Liver (tissue), 9 donors: ENCODE data around the gene KIRREL1. TPM values are rescaled to one million over a fixed set of nuclear protein-coding genes. Genes with fewer than 3 reads are reported as not detected.

ENCODE experiments used
- DNase-seq: peaks from one replicate; pipeline ENCODE4 v3.0.0-alpha.2; 2017; ENCODE audit warnings: low spot score
- H3K27ac ChIP-seq, 2 donors: one replicate each; pipeline ENCODE4 v1.7.0; 2013; ENCODE audit warnings: inconsistent platforms in 2 of 2, low read length in 2 of 2, control low read depth in 1 of 2, low read depth in 1 of 2, mild to moderate bottlenecking in 1 of 2
- H3K27me3 ChIP-seq, 4 donors: one replicate each; pipeline versions ENCODE4 v1.6.1 to v1.7.0; 2013; ENCODE audit warnings: low read length in 3 of 4, inconsistent platforms in 1 of 4, mild to moderate bottlenecking in 1 of 4, moderate library complexity in 1 of 4; ENCODE audit not compliant: control insufficient read depth in 4 of 4, insufficient read depth in 4 of 4
- H3K36me3 ChIP-seq, 4 donors: one replicate each; pipeline versions ENCODE4 v1.6.1 to v1.7.0; 2013; ENCODE audit warnings: low read length in 3 of 4, mild to moderate bottlenecking in 3 of 4, low read depth in 1 of 4, moderate library complexity in 1 of 4; ENCODE audit not compliant: control insufficient read depth in 4 of 4, insufficient read depth in 3 of 4
- H3K4me1 ChIP-seq, 4 donors: one replicate each; pipeline versions ENCODE4 v1.6.1 to v1.7.0; 2013; ENCODE audit warnings: low read length in 3 of 4, mild to moderate bottlenecking in 3 of 4, moderate library complexity in 1 of 4; ENCODE audit not compliant: control insufficient read depth in 4 of 4, insufficient read depth in 4 of 4
- H3K4me3 ChIP-seq, 3 donors: one replicate each; pipeline versions ENCODE4 v1.6.1 to v1.7.0; 2013; ENCODE audit warnings: low read length in 3 of 3, control low read depth in 1 of 3, low read depth in 1 of 3, mild to moderate bottlenecking in 1 of 3
- H3K9ac ChIP-seq, 2 donors: one replicate each; pipeline ENCODE4 v1.7.0; 2013; ENCODE audit warnings: low read length in 2 of 2, mild to moderate bottlenecking in 2 of 2, moderate library complexity in 2 of 2, control low read depth in 1 of 2, low read depth in 1 of 2
- H3K9me3 ChIP-seq, 4 donors: one replicate each; pipeline versions ENCODE4 v1.6.1 to v1.7.0; 2013; ENCODE audit warnings: low read length in 3 of 4; ENCODE audit not compliant: control insufficient read depth in 4 of 4
- CTCF ChIP-seq: fragments of 150-350 bp; IDR thresholded peaks from 2 replicates; pipeline ENCODE4 v1.5.1; 2017; ENCODE audit warnings: improper control_type of control experiment, low read depth, low read length; ENCODE audit not compliant: missing input control
- EGR1 ChIP-seq, 2 donors: IDR thresholded peaks; 2 replicates each; pipeline ENCODE4 v1.6.1; 2016 to 2018; ENCODE audit warnings: antibody characterized with exemption in 2 of 2, low read depth in 2 of 2
- FOXA1 ChIP-seq: IDR thresholded peaks from 2 replicates; pipeline ENCODE4 v1.6.1; 2016; ENCODE audit warnings: antibody characterized with exemption
- FOXA2 ChIP-seq: IDR thresholded peaks from 2 replicates; pipeline ENCODE4 v1.6.1; 2016; ENCODE audit warnings: antibody characterized with exemption
- GABPA ChIP-seq, 2 donors: IDR thresholded peaks in 1 of 2; conservative IDR thresholded peaks in 1 of 2; 2 replicates each; pipeline ENCODE4 v1.6.1; 2016; ENCODE audit warnings: antibody characterized with exemption in 2 of 2, mild to moderate bottlenecking in 1 of 2, moderate library complexity in 1 of 2
- HNF4A ChIP-seq, 2 donors: conservative IDR thresholded peaks; 2 replicates each; pipeline ENCODE4 v1.6.1; 2016; ENCODE audit warnings: antibody characterized with exemption in 2 of 2, mild to moderate bottlenecking in 2 of 2
- HNF4G ChIP-seq: IDR thresholded peaks from 2 replicates; pipeline ENCODE4 v1.6.1; 2016; ENCODE audit warnings: antibody characterized with exemption
- JUND ChIP-seq, 2 donors: IDR thresholded peaks; 2 replicates each; pipeline ENCODE4 v1.6.1; 2016; ENCODE audit warnings: antibody characterized with exemption in 2 of 2
- MAX ChIP-seq: IDR thresholded peaks from 2 replicates; pipeline ENCODE4 v1.6.1; 2016; ENCODE audit warnings: antibody characterized with exemption
- NR2F2 ChIP-seq: IDR thresholded peaks from 2 replicates; pipeline ENCODE4 v1.6.1; 2016; ENCODE audit warnings: antibody characterized with exemption
- RAD21 ChIP-seq, 2 donors: IDR thresholded peaks; 2 replicates each; pipeline ENCODE4 v1.6.1; 2016; ENCODE audit warnings: antibody characterized with exemption in 2 of 2, mild to moderate bottlenecking in 2 of 2
- REST ChIP-seq: IDR thresholded peaks from 2 replicates; pipeline ENCODE4 v1.6.1; 2016; ENCODE audit warnings: antibody characterized with exemption, mild to moderate bottlenecking
- RXRA ChIP-seq, 2 donors: IDR thresholded peaks; 2 replicates each; pipeline ENCODE4 v1.6.1; 2017 to 2018; ENCODE audit warnings: antibody characterized with exemption in 2 of 2, mild to moderate bottlenecking in 1 of 2
- SP1 ChIP-seq: IDR thresholded peaks from 2 replicates; pipeline ENCODE4 v1.6.1; 2018; ENCODE audit warnings: antibody characterized with exemption, mild to moderate bottlenecking
- TAF1 ChIP-seq: conservative IDR thresholded peaks from 2 replicates; pipeline ENCODE4 v1.6.1; 2016; ENCODE audit warnings: antibody characterized with exemption, mild to moderate bottlenecking
- YY1 ChIP-seq: IDR thresholded peaks from 2 replicates; pipeline ENCODE4 v1.6.1; 2016; ENCODE audit warnings: antibody characterized with exemption, mild to moderate bottlenecking
- ZBTB33 ChIP-seq: IDR thresholded peaks from 2 replicates; pipeline ENCODE4 v1.6.1; 2016; ENCODE audit warnings: antibody characterized with exemption
- WGBS: extraction: QIAGEN DNeasy Blood & Tissue Kit; methylation state at CpG from one replicate; pipeline ENCODE4 v1.1.7; 2013; 5-methylcytosine and 5-hydroxymethylcytosine counted together
- polyA plus RNA-seq, 2 donors: library from polyadenylated mRNA; stranded (reverse) in 1 of 2; unstranded in 1 of 2; fragments of 200-250 nt in 1 of 2; fragments of >200 nt in 1 of 2; fragmentation: Nextera tagmentation in 1 of 2; extraction: Ambion mirVana in 1 of 2; gene quantifications; one replicate each; pipeline versions ENCODE4 v1.2.1 to v1.2.3, GENCODE V29; 2013 to 2015
- total RNA-seq, 2 donors: library from RNA; depleted of rRNA; stranded (reverse); fragments of >200 nt; gene quantifications; one replicate each; pipeline ENCODE4 v1.2.3, GENCODE V29; 2014
- TF ChIP-seq, protein P1 (sequence below): IDR thresholded peaks from 2 replicates; pipeline ENCODE4 v1.6.1; 2016; ENCODE audit warnings: antibody characterized with exemption
- donor health status: healthy.
- donor health status: healthy.
- donor health status: healthy.
- donor health status: healthy.
- donor health status: healthy.

Gene KIRREL1
- total and polyA plus RNA-seq, 4 donors: 0.82 to 6.0 (median 3.1) TPM

- DNase-seq: no peak
- Histone ChIP-seq H3K4me3 (no peak overlapping the region), H3K9me3 (no peaks in the 10 kb centered on the region), H3K4me1 (peaks cover 0 to 4% (median 1%) of the 10 kb centered on the region in 4 donors), H3K9ac (no peak overlapping the region), H3K36me3 (no peaks in the 10 kb centered on the region), H3K27ac (peak overlapping the region; percentile 37 to 48), H3K27me3 (peaks cover 0 to 5% (median 0%) of the 10 kb centered on the region in 4 donors)
- 86% methylated on average over 4 of the region's 4 CpGs for WGBS
- no peak for TF ChIP-seq HNF4G
- TF ChIP-seq ZBTB33: no peak
- TF ChIP-seq FOXA1: no peak
- no peak for TF ChIP-seq NR2F2
- TF ChIP-seq CTCF: no peak
- TF ChIP-seq EGR1 (IDR thresholded peaks at IDR 0.05; ENCODE audit: low read depth in 2 of 2): no peak
- no peak for TF ChIP-seq YY1
- TF ChIP-seq JUND (IDR thresholded peaks at IDR 0.05): no peak
- TF ChIP-seq, protein P1, sequence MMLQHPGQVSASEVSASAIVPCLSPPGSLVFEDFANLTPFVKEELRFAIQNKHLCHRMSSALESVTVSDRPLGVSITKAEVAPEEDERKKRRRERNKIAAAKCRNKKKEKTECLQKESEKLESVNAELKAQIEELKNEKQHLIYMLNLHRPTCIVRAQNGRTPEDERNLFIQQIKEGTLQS: no peak
- no peak for TF ChIP-seq MAX
- TF ChIP-seq SP1: no peak
- TF ChIP-seq RXRA (IDR thresholded peaks at IDR 0.05): no peak
- no peak for TF ChIP-seq HNF4A (conservative IDR thresholded peaks at IDR 0.05)
- TF ChIP-seq RAD21 (IDR thresholded peaks at IDR 0.05): no peak
- no peak for TF ChIP-seq GABPA (IDR thresholded peaks at IDR 0.05 in 1 of 2, conservative IDR thresholded peaks at IDR 0.05 in 1 of 2)
- TF ChIP-seq TAF1: no peak
- TF ChIP-seq FOXA2: no peak
- no peak for TF ChIP-seq REST
Measured at GRCh38 chr1:158017800-158018595, 24.6 kb downstream of the KIRREL1 start.
